Upper lobe of left lung (tissue), 4 donors: ENCODE measurements around the gene CENPW.

Experiments
- EP300 ChIP-seq, 4 donors: sonication (generic); formaldehyde crosslinking; IDR thresholded peaks; one replicate each; pipeline ENCODE4 v1.5.1; 2017; ENCODE audit warnings: antibody characterized with exemption in 4 of 4, control low read depth in 2 of 4
- POLR2A ChIP-seq, 4 donors: fragments of 450-650 bp; IDR thresholded peaks; one replicate each; pipeline ENCODE4 v1.5.1; 2016 to 2017; ENCODE audit warnings: antibody characterized with exemption in 4 of 4, mild to moderate bottlenecking in 2 of 4
- TF ChIP-seq, protein P1 (sequence below), 6 experiments: fragments of 450-650 bp in 4 of 6; fragments of 200-600 bp in 2 of 6; sonication (generic) in 2 of 6; IDR thresholded peaks; one replicate each; pipeline ENCODE4 v1.5.1; 2016 to 2019; ENCODE audit warnings: antibody characterized with exemption in 6 of 6

DNA sequence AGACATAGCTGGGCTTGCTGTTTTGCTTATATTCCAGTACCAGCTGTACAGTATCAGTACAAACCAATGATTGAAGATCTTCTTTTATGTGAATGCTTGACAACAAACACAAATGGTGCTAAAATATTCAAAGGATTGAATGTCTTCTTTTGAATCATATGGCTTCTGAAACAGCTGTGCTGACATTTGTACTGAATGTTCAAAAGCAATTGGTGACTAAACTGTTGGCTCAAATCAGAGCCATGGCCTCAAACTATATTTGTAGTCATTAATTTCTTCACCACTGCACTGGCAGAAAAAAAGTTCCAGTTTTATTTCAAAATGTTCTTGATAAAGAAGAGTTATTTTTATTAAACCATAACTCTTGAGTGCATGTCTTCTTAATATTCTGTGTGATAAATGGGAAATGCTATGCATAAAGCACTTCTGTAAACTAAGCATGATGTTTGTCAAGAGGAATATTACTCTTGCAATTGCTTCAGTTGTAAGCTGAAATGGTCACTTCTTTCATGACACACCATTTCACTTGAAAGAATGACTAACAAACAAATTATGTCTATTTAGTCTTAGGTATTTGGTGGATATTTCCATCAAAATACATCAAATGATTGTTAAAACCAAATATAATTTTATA, 45.9 kb upstream of the CENPW start:
- TF ChIP-seq, protein P1, sequence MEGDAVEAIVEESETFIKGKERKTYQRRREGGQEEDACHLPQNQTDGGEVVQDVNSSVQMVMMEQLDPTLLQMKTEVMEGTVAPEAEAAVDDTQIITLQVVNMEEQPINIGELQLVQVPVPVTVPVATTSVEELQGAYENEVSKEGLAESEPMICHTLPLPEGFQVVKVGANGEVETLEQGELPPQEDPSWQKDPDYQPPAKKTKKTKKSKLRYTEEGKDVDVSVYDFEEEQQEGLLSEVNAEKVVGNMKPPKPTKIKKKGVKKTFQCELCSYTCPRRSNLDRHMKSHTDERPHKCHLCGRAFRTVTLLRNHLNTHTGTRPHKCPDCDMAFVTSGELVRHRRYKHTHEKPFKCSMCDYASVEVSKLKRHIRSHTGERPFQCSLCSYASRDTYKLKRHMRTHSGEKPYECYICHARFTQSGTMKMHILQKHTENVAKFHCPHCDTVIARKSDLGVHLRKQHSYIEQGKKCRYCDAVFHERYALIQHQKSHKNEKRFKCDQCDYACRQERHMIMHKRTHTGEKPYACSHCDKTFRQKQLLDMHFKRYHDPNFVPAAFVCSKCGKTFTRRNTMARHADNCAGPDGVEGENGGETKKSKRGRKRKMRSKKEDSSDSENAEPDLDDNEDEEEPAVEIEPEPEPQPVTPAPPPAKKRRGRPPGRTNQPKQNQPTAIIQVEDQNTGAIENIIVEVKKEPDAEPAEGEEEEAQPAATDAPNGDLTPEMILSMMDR (IDR thresholded peaks at IDR 0.05), result no peak
- TF ChIP-seq POLR2A (IDR thresholded peaks at IDR 0.05) (no peak), EP300 (IDR thresholded peaks at IDR 0.05) (no peak)
